HEK293T (cell line): ENCODE measurements around the gene EBF3.

ENCODE experiments used
- ARNT ChIP-seq: fragments of 450-650 bp; IDR thresholded peaks from 2 replicates; pipeline ENCODE4 v1.6.1; 2017; ENCODE audit warnings: mild to moderate bottlenecking
- ELF4 ChIP-seq: fragments of 450-650 bp; IDR thresholded peaks from 2 replicates; pipeline ENCODE4 v1.6.1; 2017; ENCODE audit warnings: antibody characterized with exemption
- FOXA1 ChIP-seq: fragments of 450-650 bp; IDR thresholded peaks from 2 replicates; pipeline ENCODE4 v1.6.1; 2016; ENCODE audit warnings: mild to moderate bottlenecking
- FOXK2 ChIP-seq: fragments of 450-650 bp; IDR thresholded peaks from 2 replicates; pipeline ENCODE4 v1.6.1; 2016; ENCODE audit warnings: mild to moderate bottlenecking
- HDGF ChIP-seq: fragments of 450-650 bp; IDR thresholded peaks from 2 replicates; pipeline ENCODE4 v1.6.1; 2017; ENCODE audit warnings: antibody characterized with exemption, borderline replicate concordance
- L3MBTL2 ChIP-seq: fragments of 450-650 bp; conservative IDR thresholded peaks from 2 replicates; pipeline ENCODE4 v1.6.1; 2016; ENCODE audit warnings: mild to moderate bottlenecking
- LEF1 ChIP-seq: fragments of 450-650 bp; IDR thresholded peaks from 2 replicates; pipeline ENCODE4 v1.6.1; 2017; ENCODE audit warnings: mild to moderate bottlenecking, borderline replicate concordance
- SP1 ChIP-seq: fragments of 450-650 bp; IDR thresholded peaks from 2 replicates; pipeline ENCODE4 v1.6.1; 2017
- SUZ12 ChIP-seq: fragments of 450-650 bp; IDR thresholded peaks from 2 replicates; pipeline ENCODE4 v1.6.1; 2016; ENCODE audit warnings: mild to moderate bottlenecking
- TARDBP ChIP-seq: fragments of 450-650 bp; IDR thresholded peaks from 2 replicates; pipeline ENCODE4 v1.6.1; 2016
- ZNF384 ChIP-seq: fragments of 450-650 bp; IDR thresholded peaks from 2 replicates; pipeline ENCODE4 v1.6.1; 2016
- TF ChIP-seq, protein P1 (sequence below): fragments of 450-650 bp; IDR thresholded peaks from 2 replicates; pipeline ENCODE4 v1.6.1; 2016

DNA sequence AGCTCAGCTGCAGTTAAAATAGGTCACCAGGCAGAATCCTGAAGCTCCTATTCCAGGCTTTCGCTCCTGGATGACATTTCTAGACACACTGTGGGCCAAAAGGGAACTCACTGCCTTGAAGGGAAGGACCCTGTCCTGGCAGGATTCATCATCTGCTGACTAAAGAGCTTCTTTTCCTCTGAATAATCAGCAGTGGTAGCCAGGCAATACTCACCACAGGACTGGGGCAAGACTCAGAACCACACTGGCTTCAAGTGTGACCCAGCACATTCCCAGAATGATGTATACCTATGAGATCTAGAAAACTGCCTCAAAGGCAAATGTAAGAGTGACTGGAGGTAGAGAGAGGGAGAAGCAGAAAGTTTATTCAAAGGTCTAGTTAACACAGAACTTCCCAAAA, 29.5 kb upstream of the EBF3 start:
- TF ChIP-seq ELF4 (no peak), FOXK2 (no peak), SP1 (no peak), TARDBP (no peak), ARNT (no peak), SUZ12 (no peak), ZNF384 (no peak), FOXA1 (no peak), HDGF (no peak), L3MBTL2 (no peak), LEF1 (no peak)
- TF ChIP-seq, protein P1, sequence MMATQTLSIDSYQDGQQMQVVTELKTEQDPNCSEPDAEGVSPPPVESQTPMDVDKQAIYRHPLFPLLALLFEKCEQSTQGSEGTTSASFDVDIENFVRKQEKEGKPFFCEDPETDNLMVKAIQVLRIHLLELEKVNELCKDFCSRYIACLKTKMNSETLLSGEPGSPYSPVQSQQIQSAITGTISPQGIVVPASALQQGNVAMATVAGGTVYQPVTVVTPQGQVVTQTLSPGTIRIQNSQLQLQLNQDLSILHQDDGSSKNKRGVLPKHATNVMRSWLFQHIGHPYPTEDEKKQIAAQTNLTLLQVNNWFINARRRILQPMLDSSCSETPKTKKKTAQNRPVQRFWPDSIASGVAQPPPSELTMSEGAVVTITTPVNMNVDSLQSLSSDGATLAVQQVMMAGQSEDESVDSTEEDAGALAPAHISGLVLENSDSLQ: no peak
